Panc1 (cell line): ENCODE results near the gene S100B. TPM values are rescaled to one million over a fixed set of nuclear protein-coding genes. Genes with fewer than 3 reads are reported as not detected.

Source experiments
- ATAC-seq: fragments of 200-7000 bp; cut with Tn5 transposase; 2 replicates; pipeline ENCODE4 v1.9.1; 2020; ENCODE audit warnings: mild to moderate bottlenecking, moderate library complexity
- BruUV-seq: library from RNA; stranded (reverse); fragments of 400-500 nt; replicated peaks from 2 replicates; lab custom pipeline; 2021; lab: Mats Ljungman, UMichigan
- CTCF ChIA-PET: fragments of 300-600 bp; sonication (Branson Sonifier 250); formaldehyde crosslinking; loops from one replicate; lab custom pipeline; 2022; ENCODE audit warnings: antibody characterized with exemption; lab: Charles Lee
- POLR2A ChIA-PET: fragments of 300-600 bp; sonication (Branson Sonifier 250); formaldehyde crosslinking; loops from one replicate; lab custom pipeline; 2022; ENCODE audit warnings: antibody characterized with exemption; lab: Charles Lee
- DNase-seq: peaks from one replicate; pipeline ENCODE4 v3.0.0-alpha.2; 2010; ENCODE audit warnings: low read depth, low spot score
- H3K27ac ChIP-seq: 2 replicates; pipeline ENCODE4 v1.5.1; 2011; ENCODE audit warnings: mild to moderate bottlenecking, low read length, inconsistent platforms
- H3K27me3 ChIP-seq: fragments of 200-500 bp; sonication (Bioruptor generic); 2 replicates; pipeline ENCODE4 v1.6.0; 2014; ENCODE audit warnings: low read length, inconsistent platforms; ENCODE audit not compliant: control insufficient read depth, insufficient read depth
- H3K36me3 ChIP-seq: fragments of 200-500 bp; sonication (Bioruptor generic); 2 replicates; pipeline ENCODE4 v1.5.1; 2014; ENCODE audit warnings: inconsistent platforms, mild to moderate bottlenecking, low read length, moderate library complexity; ENCODE audit not compliant: control insufficient read depth, insufficient read depth
- H3K4me1 ChIP-seq: 2 replicates; pipeline ENCODE4 v1.5.1; 2011; ENCODE audit warnings: inconsistent platforms, mild to moderate bottlenecking, low read length, moderate library complexity; ENCODE audit not compliant: control insufficient read depth, insufficient read depth
- H3K4me3 ChIP-seq, 2 experiments: 2 replicates each; pipeline ENCODE4 v1.5.1; 2011 to 2012; ENCODE audit warnings: low read depth in 2 of 2, low read length in 2 of 2, mild to moderate bottlenecking in 2 of 2, inconsistent platforms in 1 of 2, moderate library complexity in 1 of 2
- H3K9me3 ChIP-seq: fragments of 200-500 bp; sonication (Bioruptor generic); 2 replicates; pipeline ENCODE4 v1.5.1; 2014; ENCODE audit warnings: low read depth, mild to moderate bottlenecking, inconsistent platforms, low read length, moderate library complexity; ENCODE audit not compliant: control insufficient read depth, insufficient read depth
- POLR2AphosphoS5 ChIP-seq: IDR thresholded peaks from 2 replicates; pipeline ENCODE4 v1.6.1; 2012; ENCODE audit warnings: mild to moderate bottlenecking, low read depth, low read length, moderate library complexity
- SIN3A ChIP-seq: IDR thresholded peaks from 2 replicates; pipeline ENCODE4 v1.6.1; 2012; ENCODE audit warnings: low read depth, mild to moderate bottlenecking, low read length, moderate library complexity, borderline replicate concordance; ENCODE audit not compliant: insufficient read depth
- TCF7L2 ChIP-seq: IDR thresholded peaks from 2 replicates; pipeline ENCODE4 v1.6.1; 2011; ENCODE audit warnings: mild to moderate bottlenecking, low read depth, low read length, inconsistent platforms
- in situ Hi-C: cut with HindIII; loops from 2 replicates; pipeline ENCODE4 v1.10.0; 2016; ENCODE audit warnings: low sequenced_read_pairs, low pct_unique_long_range_greater_than_20kb
- intact Hi-C: fragments of 100-400 bp; cut with micrococcal nuclease; formaldehyde crosslinking; loops from one replicate; pipeline ENCODE4 v1.10.0; 2022; ENCODE audit not compliant: unreplicated experiment
- total RNA-seq: library from RNA; stranded (reverse); gene quantifications from one replicate; pipeline ENCODE4 v1.2.1, GENCODE V29; 2021; ENCODE audit not compliant: unreplicated experiment
- TF ChIP-seq, protein P1 (sequence below): fragments of 450-650 bp; IDR thresholded peaks from 2 replicates; pipeline ENCODE4 v1.5.1; 2017; ENCODE audit warnings: mild to moderate bottlenecking
- TF ChIP-seq, protein P2 (sequence below), 2 experiments: IDR thresholded peaks; 2 replicates each; pipeline ENCODE4 v1.6.1; 2011 to 2012; ENCODE audit warnings: low read depth in 2 of 2, control low read depth in 1 of 2, low read length in 1 of 2, mild to moderate bottlenecking in 1 of 2, moderate library complexity in 1 of 2; ENCODE audit not compliant: insufficient read depth in 1 of 2

Gene S100B
- total RNA-seq, 1 experiment from 2014 or later, result not detected

- ATAC-seq (no peak), DNase-seq (no peak)
- intact Hi-C loops (no loop called here), in situ Hi-C loops (no loop called here)
- POLR2A ChIA-PET, result no interaction called here
- Histone ChIP-seq H3K27ac (no peak overlapping the region), H3K36me3 (no peaks in the 10 kb centered on the region), H3K9me3 (no peaks in the 10 kb centered on the region), H3K4me3 (no peak overlapping the region), H3K4me1 (no peaks in the 10 kb centered on the region), H3K27me3 (no peaks in the 10 kb centered on the region)
- CTCF ChIA-PET, result no interaction called here
- no TSS peak for BruUV-seq
- no peak for TF ChIP-seq SIN3A
- TF ChIP-seq, protein P1, sequence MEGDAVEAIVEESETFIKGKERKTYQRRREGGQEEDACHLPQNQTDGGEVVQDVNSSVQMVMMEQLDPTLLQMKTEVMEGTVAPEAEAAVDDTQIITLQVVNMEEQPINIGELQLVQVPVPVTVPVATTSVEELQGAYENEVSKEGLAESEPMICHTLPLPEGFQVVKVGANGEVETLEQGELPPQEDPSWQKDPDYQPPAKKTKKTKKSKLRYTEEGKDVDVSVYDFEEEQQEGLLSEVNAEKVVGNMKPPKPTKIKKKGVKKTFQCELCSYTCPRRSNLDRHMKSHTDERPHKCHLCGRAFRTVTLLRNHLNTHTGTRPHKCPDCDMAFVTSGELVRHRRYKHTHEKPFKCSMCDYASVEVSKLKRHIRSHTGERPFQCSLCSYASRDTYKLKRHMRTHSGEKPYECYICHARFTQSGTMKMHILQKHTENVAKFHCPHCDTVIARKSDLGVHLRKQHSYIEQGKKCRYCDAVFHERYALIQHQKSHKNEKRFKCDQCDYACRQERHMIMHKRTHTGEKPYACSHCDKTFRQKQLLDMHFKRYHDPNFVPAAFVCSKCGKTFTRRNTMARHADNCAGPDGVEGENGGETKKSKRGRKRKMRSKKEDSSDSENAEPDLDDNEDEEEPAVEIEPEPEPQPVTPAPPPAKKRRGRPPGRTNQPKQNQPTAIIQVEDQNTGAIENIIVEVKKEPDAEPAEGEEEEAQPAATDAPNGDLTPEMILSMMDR, result no peak
- TF ChIP-seq POLR2AphosphoS5, result no peak
- no peak for TF ChIP-seq TCF7L2
- TF ChIP-seq, protein P2, sequence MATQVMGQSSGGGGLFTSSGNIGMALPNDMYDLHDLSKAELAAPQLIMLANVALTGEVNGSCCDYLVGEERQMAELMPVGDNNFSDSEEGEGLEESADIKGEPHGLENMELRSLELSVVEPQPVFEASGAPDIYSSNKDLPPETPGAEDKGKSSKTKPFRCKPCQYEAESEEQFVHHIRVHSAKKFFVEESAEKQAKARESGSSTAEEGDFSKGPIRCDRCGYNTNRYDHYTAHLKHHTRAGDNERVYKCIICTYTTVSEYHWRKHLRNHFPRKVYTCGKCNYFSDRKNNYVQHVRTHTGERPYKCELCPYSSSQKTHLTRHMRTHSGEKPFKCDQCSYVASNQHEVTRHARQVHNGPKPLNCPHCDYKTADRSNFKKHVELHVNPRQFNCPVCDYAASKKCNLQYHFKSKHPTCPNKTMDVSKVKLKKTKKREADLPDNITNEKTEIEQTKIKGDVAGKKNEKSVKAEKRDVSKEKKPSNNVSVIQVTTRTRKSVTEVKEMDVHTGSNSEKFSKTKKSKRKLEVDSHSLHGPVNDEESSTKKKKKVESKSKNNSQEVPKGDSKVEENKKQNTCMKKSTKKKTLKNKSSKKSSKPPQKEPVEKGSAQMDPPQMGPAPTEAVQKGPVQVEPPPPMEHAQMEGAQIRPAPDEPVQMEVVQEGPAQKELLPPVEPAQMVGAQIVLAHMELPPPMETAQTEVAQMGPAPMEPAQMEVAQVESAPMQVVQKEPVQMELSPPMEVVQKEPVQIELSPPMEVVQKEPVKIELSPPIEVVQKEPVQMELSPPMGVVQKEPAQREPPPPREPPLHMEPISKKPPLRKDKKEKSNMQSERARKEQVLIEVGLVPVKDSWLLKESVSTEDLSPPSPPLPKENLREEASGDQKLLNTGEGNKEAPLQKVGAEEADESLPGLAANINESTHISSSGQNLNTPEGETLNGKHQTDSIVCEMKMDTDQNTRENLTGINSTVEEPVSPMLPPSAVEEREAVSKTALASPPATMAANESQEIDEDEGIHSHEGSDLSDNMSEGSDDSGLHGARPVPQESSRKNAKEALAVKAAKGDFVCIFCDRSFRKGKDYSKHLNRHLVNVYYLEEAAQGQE (IDR thresholded peaks at IDR 0.05; ENCODE audit: insufficient read depth in 1 of 2, low read depth in 2 of 2, low read length in 1 of 2), result no peak
Measured at GRCh38 chr21:46626536-46626935, 21.7 kb upstream of the S100B start.

DNA sequence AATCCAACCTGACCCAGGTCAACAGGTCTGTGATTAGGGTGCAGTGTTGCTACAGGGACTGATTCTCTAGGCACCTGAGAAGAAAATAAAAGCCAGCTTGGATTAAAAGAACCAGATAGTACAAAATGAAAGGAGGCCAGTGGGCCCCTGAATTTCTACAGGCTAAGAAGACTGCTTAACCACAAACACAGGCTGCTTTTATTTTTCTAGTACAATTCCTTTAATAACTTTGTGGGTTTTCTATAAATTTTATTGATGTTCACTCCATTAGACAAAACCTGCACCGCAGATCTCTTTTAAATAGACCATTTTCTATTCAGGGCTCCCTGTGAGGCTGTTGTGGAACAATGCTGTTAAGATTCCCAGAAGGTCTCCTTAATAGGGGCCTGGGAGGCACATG, 20.9 kb upstream of the S100B start:
- no peak overlapping the region for H3K4me3 ChIP-seq
- H3K27ac ChIP-seq, result no peak overlapping the region
- ATAC-seq (no peak), DNase-seq (no peak)
- in situ Hi-C loops (no loop called here), intact Hi-C loops (no loop called here)
- no peak for TF ChIP-seq SIN3A
- no peak for TF ChIP-seq POLR2AphosphoS5
- TF ChIP-seq, protein P2 (IDR thresholded peaks at IDR 0.05; ENCODE audit: insufficient read depth in 1 of 2, low read depth in 2 of 2, low read length in 1 of 2), result no peak
- TF ChIP-seq, protein P1, result no peak
- TF ChIP-seq TCF7L2, result no peak
- H3K27me3 ChIP-seq, result no peaks in the 10 kb centered on the region
- H3K36me3 ChIP-seq, result no peaks in the 10 kb centered on the region
- no TSS peak for BruUV-seq
- ChIA-PET CTCF (no interaction called here), POLR2A (no interaction called here)
- no peaks in the 10 kb centered on the region for H3K4me1 ChIP-seq
- H3K9me3 ChIP-seq, result no peaks in the 10 kb centered on the region
